ENCODE measurements around the gene PANX1. TPM values are rescaled to one million over a fixed set of nuclear protein-coding genes. Genes with fewer than 3 reads are reported as not detected.
A peak's percentile ranks its signal among the peaks of the same experiment; 100 is the strongest.
"Not testable (repeated sequence)": the region's sequence is repeated elsewhere in the genome, so short reads cannot be mapped to it uniquely, and the experiment has no call there.

PANX1 gene
- total RNA-seq, 2 donors from 2014 or later = 8.8 to 10.4 TPM

DNA sequence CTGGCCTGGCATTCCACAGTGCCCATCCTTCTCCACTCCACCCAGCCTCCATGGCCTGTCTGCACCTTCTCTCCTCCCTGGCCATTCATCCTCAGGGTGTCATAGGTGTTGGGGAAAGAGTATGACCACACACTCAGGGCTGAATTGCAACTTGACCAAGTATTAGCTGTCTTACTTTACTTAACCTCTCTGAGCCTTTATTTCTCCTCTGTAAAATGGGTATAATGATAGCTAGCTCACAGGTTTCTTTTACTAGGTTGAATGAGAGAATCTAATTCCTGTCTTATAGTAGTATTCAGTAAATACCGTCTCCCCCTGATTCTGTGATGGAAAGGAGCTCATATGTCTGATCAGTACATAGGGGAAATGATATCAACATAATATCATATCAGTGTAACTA lies 16.0 kb downstream of the PANX1 start:
- intact Hi-C loops (cut with DNase I, micrococcal nuclease) = no loop called here
- no peak for ATAC-seq

DNA sequence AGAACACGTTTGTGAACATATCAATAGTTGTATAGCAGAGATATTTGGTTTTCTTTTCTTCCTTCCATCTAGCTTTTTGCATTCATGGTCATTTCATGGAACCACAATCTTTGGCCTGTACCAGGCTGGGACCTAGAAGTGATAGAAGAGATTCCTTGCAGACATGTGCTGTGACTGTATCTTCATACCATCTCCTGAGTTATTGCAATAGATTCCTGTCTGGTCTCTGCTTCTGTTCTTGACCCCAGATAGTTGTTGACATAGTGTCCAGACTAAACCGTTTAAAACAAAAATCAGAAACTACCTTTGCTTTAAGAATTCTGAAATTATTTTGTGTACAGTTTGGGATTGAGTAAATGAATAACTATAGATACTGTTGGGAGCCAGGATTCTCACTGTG lies 16.8 kb downstream of the PANX1 start:
- ATAC-seq (no peak), DNase-seq (no peak)
- intact Hi-C loops (cut with DNase I, micrococcal nuclease) = no loop called here

More for the DNA sequence above, 16.0 kb downstream of the PANX1 start:
- no peak for DNase-seq

DNA sequence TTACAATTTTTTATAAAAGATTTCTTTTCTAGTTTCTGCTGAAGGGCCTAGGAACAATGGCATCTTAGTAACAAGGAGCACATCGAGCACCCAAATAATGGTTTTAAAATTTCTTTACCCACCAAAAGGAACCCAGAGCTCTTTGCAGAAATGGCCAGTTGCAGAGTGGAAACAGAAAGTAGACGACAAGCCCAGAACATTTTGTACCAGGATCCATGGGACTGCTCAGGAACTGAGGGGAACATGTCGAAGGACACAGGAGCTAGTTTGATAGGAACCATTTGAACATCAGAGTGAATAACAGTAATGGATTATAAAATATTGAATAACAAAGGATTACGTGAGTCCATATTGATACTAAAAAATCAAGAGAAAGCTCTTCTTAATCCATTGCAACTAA lies 17.3 kb downstream of the PANX1 start:
- ATAC-seq (no peak), DNase-seq (no peak)
- intact Hi-C loops (cut with DNase I, micrococcal nuclease) = no loop called here

DNA sequence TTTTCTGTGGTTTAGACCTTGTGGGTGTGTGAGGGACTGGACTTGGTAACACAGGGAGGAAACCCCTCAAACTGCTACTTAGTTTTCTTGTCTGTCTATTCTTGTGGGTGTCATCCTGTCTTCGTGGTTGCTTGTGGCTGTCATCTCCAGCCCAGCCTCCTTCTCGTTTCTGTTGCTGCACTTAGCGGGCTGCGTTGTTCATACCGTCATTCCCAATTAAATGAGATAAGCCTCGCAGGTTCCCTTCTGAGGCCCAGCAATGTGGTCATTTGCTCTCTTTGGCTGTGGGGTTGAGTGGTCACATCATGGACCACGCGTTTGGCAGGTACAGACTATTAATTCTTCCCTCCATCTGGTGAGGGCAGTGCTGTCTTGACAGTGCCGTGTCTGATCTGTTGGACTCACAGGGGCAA lies 18.8 kb downstream of the PANX1 start:
- intact Hi-C loops (cut with DNase I, micrococcal nuclease) = no loop called here
- DNase-seq (no peak), ATAC-seq (no peak)

DNA sequence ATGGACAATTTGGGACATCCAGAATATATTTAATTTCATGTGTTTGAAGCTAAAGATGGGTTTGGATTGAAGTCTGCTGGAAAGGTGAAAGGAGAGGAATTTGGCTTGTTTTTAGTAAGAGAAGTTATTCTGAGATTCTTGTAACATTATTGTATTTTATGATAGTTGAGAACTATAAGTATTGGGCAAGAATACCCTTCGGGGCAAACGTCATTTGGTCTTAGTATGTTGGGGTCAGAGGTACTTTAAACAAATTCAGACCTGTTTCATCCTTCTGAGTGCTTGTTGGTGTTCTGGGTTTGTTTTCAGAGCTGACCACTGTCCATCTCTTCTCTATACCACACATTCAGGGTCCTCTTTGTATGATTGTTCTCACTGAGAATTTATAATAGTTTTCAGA lies 19.5 kb downstream of the PANX1 start:
- intact Hi-C loops (cut with DNase I, micrococcal nuclease) = no loop called here
- no peak for ATAC-seq
- no peak for DNase-seq

DNA sequence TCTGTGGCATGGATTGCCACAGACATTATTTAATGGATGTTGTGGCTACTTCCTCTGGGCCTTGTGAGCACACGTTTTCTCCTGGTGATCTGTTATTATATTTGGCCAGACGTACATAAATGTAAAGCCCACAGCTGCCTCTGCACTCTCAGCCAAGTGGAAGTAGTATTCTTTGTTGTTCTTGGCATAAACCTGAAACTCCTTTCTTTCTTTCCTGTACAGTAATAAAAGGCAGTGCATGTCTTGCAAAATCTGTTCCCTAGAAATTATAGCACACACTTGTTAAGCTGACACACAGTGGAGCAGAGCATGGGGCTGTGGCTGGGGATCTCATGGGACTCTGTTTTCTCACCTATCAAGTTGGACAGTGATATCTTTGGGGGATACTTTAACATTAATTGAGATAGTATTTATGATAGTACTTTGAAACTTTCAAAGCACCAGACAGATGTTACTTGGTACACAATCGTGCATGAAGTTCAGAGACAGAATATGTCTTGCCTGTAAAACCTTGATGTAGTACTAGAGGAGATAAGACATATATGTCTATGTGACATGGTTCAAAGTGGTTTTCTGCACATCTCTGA lies 20.9 kb downstream of the PANX1 start:
- ATAC-seq (peak; percentile 72), DNase-seq (no peak)
- intact Hi-C loops (cut with DNase I, micrococcal nuclease) = no loop called here

DNA sequence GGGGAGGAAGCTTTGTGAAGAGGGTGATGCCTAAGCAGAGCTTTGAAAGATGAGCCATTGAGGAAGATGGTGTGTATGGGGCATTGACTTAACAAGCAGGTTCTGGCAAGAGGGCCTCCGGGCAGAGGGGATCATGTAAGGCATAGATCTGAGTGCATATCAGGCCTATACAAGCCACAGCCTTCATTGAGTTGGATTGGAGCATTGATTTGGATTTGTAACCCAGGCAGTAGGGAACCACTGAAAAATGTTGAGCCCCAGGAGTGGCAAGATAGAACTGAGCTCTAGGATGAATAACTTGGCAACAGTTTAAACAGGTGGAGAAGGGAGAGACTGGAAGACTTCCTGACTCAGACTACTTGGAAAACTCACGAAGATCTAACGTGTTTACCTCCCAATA lies 21.4 kb downstream of the PANX1 start:
- DNase-seq (no peak), ATAC-seq (no peak)
- intact Hi-C loops (cut with DNase I, micrococcal nuclease) = no loop called here

DNA sequence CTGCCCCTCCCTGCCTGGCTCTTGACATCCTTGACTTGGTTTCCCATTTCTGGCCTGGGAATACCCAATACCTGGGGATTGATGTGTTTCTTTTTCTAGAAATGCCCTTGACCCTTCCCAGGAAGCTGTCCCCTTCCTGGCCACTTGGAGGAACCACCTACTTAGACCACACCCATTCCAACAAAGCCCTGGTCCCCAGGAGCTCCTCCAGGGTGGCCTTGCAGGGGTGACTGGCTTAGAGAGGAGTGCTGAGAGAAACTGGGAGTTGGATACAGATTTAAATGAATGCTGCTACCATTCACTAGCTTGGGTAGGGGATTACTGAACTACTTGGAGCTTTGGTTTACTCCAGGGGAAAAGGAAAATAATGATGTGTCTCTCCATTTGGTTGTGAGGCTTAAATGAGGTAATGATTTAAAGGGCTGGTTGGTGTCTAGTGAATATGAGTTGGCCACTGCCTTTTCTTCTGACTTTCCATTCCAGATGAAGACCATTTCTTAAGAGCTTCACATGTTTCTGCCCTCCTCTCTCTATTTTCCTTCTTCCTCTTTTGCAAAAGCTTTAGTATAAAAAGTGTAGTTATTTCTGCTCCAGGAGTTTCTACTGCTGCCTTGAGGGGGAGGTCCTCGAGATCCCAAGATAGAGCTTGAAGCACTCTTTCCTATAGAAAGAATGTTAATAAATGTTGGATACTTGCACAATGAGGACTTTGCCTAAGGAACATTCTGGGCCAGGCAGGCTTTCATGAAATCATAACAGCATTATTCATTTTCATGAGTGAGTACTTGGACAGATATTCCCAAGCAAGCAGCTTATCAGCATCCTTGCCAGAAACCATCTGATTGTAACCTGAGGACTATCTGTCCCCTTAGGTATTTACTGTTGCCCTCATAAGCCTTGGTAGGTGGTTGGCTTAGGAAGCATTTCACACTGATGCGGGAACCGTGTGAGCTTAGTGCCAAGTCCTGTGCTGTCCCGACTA lies 22.4 kb downstream of the PANX1 start:
- no peak for ATAC-seq
- intact Hi-C loops (cut with DNase I, micrococcal nuclease) = no loop called here
- DNase-seq = no peak

DNA sequence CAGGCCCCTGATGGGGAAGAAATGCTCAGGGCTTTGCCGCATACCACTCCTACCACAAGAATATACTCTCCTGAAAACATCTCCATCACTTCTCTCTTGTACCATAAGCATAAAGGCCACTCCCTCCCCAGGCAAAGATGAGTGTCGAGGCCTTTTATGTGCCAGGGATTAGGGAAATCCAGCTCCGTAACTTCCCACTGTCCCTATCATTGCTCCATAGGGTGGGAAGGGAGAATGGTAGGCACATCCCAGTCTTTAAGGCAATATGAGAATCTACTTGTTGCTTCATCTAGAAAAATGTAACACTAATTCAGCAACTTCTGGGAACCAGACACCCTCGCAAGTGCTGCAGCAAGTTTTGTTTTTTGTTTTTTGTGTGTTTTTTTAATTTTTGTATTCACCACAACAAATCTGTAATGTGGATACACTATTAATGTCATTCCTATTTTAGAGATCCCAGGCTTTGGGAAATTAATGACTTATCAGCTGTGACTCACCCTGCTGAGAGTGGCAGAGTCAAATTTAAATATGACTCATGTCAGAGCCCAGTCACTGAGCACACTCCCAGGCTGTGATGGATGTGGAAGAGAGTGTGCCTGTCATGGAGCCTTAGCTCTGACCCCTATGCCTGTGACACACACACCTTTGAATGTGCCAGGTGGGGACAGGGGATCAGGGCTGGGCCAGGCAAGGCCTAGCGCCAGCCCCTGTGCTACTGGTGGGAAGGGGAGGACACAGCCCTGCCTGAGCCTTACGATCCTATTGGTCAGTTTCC lies 23.4 kb downstream of the PANX1 start:
- DNase-seq = no peak
- ATAC-seq = peak; percentile 46
- intact Hi-C loops (cut with DNase I, micrococcal nuclease) = no loop called here

DNA sequence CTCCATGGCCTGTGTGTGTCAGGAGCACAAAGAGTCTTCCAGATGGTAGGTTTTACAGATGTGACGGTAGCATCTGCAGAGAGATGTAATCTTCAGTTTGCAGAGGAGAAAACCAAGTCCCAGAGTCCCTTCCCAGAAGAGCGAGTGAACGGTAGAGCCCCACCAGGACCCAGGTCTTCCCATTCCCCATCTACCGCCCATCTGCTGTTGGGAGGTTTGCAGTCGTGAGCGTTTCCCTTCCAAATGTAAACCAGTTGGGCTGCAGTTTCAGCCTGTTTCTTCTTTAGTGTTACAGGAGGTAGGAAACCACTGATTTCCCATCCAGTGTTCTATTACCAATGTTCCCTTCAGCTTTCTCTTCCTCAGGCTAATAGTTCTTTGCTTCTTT lies 24.0 kb downstream of the PANX1 start:
- intact Hi-C loops (cut with DNase I, micrococcal nuclease) = no loop called here
- DNase-seq (no peak), ATAC-seq (no peak)

DNA sequence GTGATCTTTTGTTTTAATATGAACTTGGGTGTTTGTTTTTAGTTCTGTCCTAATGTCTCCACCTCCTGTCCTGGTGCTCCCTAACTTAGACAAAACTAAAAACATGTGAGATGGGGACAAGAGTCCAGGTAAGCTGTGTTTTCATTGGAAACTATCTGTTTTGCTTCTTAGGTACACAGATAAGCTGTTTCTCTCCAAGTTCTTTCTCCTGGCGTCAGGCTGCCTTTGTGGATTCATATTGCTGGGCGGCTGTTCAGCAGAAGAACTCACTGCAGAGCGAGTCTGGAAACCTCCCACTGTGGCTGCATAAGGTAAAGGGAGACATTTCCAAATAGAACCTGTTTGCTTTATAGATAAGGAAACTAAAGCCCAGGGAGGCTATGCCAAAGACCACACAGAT lies 24.7 kb downstream of the PANX1 start:
- intact Hi-C loops (cut with DNase I, micrococcal nuclease) = no loop called here
- DNase-seq = no peak
- no peak for ATAC-seq

DNA sequence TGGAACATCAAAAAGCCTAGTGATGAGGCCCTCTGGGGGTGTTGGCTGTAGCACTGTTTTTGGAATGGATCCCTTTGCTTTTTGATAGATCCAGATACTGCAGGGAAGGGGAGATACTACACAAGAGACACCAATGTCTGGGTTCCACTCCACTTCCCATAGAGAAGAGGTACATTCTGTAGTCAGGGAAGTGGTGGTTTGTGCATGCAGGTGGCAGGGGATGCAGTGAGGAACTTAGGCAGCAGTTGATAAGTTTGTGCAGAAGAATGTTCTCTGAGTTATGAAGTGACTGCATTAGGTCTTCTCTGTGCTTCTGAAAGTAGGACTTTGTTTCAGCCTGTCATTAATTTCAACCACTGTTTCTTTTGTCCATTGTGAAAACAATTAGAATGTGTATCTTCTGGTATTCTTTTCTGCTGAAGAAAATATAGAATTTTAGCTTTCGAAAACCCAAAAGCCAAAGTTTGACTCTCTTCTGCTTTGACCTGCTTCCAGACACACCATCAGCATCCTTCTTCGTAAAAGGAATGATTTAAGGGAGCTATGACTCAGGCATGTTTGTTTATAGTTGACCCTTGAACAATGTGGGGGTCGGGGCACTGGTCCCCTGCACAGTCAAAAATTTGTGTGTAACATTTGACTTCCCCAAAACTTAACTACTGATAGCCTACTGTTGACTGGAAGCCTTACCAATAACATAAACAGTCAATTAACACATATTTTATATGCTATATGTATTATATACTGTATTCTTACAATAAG lies 25.6 kb downstream of the PANX1 start:
- ATAC-seq = no peak
- DNase-seq = no peak
- intact Hi-C loops (cut with DNase I, micrococcal nuclease) = no loop called here

DNA sequence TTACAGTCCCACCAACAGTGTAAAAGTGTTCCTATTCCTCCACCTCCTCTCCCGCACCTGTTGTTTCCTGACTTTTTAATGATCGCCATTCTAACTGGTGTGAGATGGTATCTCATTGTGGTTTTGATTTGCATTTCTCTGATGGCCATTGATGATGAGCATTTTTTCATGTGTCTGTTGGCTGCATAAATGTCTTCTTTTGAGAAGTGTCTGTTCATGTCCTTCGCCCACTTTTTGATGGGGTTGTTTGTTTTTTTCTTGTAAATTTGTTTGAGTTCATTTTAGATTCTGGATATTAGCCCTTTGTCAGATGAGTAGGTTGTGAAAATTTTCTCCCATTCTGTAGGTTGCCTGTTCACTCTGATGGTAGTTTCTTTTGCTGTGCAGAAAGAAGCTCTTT lies 28.7 kb downstream of the PANX1 start:
- DNase-seq; ATAC-seq; intact Hi-C loops (cut with DNase I, micrococcal nuclease): not testable (repeated sequence)

DNA sequence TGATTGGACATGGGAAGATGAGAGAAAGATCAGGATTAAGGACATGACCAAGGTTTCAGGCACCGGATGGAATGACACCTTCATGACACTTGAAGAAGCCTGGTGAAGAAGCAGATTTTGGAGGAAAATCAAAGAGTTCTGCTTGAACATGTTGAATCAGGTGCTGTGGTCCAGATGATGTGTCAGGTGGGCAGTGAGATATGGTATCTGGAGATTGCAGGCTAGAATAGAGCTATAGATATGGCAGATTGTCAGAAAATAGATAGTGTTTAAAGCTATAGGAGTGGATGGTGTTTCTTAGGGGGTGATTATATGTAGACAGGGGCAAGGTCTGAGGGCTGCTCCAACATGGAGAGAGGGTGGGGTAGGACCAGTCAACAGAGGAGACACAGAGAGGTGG lies 40.2 kb downstream of the PANX1 start:
- intact Hi-C loops (cut with DNase I, micrococcal nuclease) = no loop called here
- ATAC-seq (no peak), DNase-seq (no peak)

DNA sequence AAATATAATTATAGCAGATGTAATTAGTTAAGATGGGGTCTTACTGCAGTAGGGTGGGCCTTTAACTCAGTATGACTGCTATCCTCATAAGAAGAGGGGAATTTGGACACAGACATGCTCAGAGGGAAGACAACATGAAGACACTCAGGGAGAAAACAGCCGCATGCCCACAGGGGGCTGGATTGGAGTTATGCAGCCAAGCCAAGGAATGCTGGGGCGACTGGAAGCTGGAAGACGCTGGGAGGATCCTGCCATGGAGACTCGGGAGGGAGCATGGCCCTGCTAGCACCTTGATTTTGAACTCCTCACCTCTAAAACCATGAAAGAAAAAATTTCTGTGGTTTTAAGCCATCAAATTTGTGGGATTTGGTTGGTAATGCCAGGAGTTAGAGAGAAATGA lies 40.9 kb downstream of the PANX1 start:
- DNase-seq (no peak), ATAC-seq (no peak)
- intact Hi-C loops (cut with DNase I, micrococcal nuclease) = no loop called here

DNA sequence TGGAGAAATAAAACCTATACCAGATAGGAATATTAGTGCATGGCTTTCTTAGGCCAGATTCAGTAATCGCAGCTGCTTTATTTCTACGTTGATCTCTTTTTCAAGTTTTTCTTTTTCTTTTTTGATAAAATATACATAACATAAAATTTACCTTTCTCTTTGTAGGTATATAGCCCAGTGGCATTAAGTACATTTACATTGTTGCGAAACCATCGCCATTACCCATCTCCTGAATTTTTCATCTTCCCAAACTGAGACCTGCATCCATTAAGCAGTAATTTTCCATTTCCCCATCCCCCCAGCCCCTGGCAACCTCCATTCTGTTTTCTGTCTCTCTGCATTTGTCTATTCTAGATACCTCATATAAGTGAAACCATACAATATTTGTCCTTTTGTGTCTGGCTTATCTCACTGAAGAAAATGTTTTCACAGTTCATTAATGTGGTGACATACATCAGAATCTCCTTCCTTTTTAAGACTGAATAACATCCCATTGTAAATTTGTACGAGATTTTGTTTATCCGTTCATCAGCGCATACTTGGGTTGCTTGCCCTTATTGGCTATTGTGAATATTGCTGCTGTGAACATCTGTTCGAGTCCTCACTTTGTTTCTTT lies 41.4 kb downstream of the PANX1 start:
- DNase-seq = no peak
- intact Hi-C loops (cut with DNase I, micrococcal nuclease) = no loop called here
- no peak for ATAC-seq

DNA sequence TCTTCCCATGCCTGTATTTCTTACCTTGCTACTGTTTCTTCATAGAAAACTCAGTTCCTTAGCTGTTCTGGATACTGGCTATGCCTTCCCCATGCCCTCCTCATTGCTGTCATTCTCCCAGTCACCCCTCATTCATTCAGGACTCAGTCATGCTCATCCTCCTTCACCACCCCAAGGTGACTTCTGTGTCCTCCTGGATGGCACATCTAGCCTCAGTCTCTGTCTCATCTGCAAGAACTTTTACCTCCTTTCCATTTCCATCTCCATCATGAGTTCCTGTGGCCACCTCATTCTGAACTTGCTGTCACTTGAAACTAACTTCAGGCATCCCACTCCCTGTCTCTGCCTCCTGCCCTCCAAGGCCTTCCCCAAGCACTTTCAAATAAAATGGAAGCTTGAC lies 42.3 kb downstream of the PANX1 start:
- DNase-seq (no peak), ATAC-seq (no peak)
- intact Hi-C loops (cut with DNase I, micrococcal nuclease) = no loop called here

DNA sequence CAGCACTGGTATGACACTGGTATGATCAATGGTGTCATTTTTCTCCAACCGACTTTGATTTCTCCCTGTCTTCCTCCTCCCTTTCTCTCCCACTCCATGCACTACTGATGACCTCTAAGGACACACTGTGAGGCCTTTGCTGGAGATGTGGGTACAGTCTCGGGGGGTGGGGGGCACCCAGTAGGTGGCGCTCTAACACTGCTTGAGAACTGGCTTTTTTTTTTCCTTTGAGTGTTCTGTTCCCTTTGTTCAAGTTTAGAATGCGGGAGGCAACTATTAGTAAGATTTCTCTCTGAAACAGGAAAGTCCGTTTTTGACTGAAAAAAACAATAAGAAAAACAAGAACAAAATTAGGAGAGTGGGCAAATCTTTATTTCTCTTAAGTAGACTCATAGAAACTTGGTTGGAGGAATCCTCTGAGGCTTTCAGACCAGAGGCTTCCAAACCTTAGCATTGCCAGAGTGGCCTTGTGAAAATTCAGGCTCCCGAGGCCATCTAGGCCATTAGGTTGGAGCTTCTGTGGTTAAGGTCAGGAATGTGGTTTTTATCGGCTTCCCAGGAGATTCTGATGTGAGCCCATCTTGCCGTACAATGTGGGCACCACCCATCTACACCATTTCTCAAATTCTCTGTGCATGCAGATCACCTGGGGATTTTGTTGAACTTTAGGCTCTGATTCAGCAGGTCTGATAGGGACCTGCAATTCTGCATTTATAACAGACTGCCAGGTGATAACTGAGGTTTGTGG lies 43.2 kb downstream of the PANX1 start:
- intact Hi-C loops (cut with DNase I, micrococcal nuclease) = no loop called here
- ATAC-seq = peak; percentile 80

More for the DNA sequence above, 43.2 kb downstream of the PANX1 start:
- DNase-seq = peak in 1 of 2 donors; percentile 77
